ENCODE results near the gene ADH5.
A peak's percentile ranks its signal among the peaks of the same experiment; 100 is the strongest.

ADH5 gene

DNA sequence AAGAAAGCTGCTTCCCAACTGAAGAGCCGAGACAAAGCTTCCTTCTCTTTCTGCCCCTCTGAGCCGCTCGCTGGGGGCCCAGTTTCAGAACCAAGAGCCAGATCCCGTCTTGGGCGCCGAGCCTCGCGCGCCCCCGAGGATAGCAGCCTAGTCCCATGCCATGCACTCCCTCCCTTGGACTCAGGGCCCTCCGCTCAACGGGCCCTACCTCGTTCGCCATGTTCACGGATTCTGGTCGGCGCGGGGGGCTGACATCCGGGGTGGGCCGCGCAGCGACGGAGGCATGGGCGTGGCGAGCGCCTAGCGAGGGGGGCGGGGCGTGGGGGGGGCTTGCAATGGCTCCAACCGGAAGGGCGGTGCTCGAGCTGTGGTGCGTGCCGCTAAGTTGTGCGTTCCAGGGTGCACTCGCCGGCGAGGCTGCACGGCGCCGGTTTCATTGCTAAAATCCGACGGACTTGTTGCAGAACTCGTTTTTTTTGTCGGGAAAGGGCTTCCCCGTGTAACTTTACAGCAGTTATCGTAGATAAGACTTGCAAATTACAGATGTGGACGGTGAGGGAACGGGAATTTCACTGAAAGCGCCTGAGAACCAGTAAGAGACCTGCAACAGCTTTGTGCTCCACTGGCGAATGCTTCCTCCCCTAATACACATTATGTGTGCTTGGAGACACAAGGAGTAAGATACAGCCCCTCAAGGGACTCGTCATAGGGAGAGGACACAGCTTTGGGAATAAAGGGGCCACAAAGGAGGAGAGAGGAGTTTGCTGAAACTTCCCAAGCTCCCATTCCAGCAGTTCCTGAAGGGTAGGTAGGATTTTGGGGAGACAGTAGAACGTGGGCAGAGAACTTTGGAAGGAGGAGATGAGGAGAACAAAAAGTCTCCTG, at the start of gene ADH5:
TSS of gene ADH5 (minus strand) at position 308 of the 885 bp plus-strand sequence. CDS start at position 220, 88 bp downstream.
- Mint-ChIP-seq H3K4me1 (peaks cover 55% of the 10 kb centered on the region), H3K9me3 (peaks cover 20% of the 10 kb centered on the region), H3K36me3 (ENCODE audit: low read depth) (peaks cover 51% of the 10 kb centered on the region), H3K4me3 (peak within 1 kb of the TSS; percentile 96), H3K27me3 (ENCODE audit: low read depth, poor library complexity) (no peaks in the 10 kb centered on the region), H3K27ac (peak within 1 kb of the TSS; percentile 99)
- DNase-seq, result peak; percentile 86
- TF ChIP-seq, protein P1, sequence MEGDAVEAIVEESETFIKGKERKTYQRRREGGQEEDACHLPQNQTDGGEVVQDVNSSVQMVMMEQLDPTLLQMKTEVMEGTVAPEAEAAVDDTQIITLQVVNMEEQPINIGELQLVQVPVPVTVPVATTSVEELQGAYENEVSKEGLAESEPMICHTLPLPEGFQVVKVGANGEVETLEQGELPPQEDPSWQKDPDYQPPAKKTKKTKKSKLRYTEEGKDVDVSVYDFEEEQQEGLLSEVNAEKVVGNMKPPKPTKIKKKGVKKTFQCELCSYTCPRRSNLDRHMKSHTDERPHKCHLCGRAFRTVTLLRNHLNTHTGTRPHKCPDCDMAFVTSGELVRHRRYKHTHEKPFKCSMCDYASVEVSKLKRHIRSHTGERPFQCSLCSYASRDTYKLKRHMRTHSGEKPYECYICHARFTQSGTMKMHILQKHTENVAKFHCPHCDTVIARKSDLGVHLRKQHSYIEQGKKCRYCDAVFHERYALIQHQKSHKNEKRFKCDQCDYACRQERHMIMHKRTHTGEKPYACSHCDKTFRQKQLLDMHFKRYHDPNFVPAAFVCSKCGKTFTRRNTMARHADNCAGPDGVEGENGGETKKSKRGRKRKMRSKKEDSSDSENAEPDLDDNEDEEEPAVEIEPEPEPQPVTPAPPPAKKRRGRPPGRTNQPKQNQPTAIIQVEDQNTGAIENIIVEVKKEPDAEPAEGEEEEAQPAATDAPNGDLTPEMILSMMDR (IDR thresholded peaks at IDR 0.05), result no peak

DNA sequence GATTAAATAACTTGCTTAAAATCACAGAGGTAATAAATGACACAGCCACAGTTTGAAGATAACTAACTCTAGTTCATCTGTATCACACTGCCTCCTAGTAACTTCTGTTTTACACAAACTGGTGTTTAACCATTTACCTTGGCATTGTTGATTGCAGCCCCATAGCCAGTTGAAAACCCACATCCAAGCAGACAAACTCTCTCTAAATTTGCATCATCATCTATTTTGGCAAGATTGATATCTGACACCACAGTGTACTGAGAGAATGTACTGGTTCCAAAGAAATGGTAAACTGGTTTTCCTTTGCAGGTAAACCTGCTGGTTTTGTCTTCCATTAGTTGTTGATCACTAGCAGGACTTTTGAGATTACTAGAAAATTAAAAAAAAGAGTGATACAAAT, 47.7 kb upstream of the ADH5 start:
- TF ChIP-seq, protein P1 (IDR thresholded peaks at IDR 0.05), result no peak
- H3K27ac Mint-ChIP-seq, result no peak overlapping the region
- no peaks in the 10 kb centered on the region for H3K4me1 Mint-ChIP-seq
- no peak for DNase-seq
- no peaks in the 10 kb centered on the region for H3K9me3 Mint-ChIP-seq
- H3K4me3 Mint-ChIP-seq, result no peak overlapping the region
- H3K36me3 Mint-ChIP-seq (ENCODE audit: low read depth), result no peaks in the 10 kb centered on the region
- H3K27me3 Mint-ChIP-seq (ENCODE audit: low read depth, poor library complexity), result no peaks in the 10 kb centered on the region

DNA sequence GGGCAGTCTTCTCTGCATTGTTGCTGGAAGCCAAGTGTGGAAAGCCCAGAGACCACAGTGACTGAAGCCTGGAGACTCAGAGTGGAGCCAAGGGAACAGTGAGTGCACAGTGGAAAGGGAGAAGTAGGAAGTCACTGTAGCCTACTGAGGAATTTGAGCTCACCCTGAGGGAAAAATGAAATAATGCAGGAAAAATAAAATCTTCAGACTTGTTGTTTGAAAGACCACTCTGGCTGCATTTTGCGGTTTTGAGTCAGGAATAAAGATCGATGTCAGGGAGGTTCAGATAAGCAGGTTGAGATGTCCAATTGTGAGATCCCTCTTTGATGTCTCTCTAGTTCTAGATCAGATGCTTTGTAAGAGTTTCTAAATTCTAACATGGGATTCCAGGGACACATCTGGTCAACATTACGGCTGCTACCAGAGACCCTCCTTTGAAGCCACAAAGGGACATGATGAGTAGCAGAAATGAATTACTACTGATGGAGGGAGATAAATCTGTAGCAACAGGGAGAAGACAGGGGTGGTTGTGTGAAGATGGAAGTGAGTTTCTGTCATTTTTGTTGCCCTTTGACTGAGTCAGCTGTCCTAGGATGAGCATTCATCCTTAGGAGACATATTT, 47.1 kb upstream of the ADH5 start:
- no peak overlapping the region for H3K4me3 Mint-ChIP-seq
- no peak overlapping the region for H3K27ac Mint-ChIP-seq
- DNase-seq, result no peak
- H3K27me3 Mint-ChIP-seq (ENCODE audit: low read depth, poor library complexity), result no peaks in the 10 kb centered on the region
- no peaks in the 10 kb centered on the region for H3K4me1 Mint-ChIP-seq
- no peaks in the 10 kb centered on the region for H3K36me3 Mint-ChIP-seq (ENCODE audit: low read depth)
- TF ChIP-seq, protein P1 (IDR thresholded peaks at IDR 0.05), result no peak
- no peaks in the 10 kb centered on the region for H3K9me3 Mint-ChIP-seq

DNA sequence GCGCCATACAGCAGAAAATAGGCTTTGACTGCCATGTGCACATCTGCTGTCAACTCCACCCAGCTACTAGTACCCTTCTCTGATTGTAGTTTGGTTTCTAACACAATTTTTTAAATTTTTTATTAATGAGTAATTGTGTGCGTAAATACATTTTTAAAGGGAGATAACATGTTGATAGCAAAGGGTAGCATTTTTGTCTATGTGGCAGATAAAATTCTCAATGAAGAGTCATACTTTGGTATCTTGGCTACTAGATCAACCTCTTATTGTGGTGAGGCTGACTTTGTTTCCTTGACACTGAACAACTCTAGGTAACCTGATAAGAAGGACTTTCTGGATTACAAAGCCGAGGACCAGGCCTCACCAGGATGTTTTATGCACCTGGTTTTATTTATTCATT, 46.0 kb upstream of the ADH5 start:
- H3K4me3 Mint-ChIP-seq, result no peak overlapping the region
- H3K27ac Mint-ChIP-seq, result no peak overlapping the region
- H3K9me3 Mint-ChIP-seq, result peaks cover 4% of the 10 kb centered on the region
- H3K4me1 Mint-ChIP-seq, result no peaks in the 10 kb centered on the region
- DNase-seq, result no peak
- peaks cover 4% of the 10 kb centered on the region for H3K36me3 Mint-ChIP-seq (ENCODE audit: low read depth)
- no peaks in the 10 kb centered on the region for H3K27me3 Mint-ChIP-seq (ENCODE audit: low read depth, poor library complexity)
- TF ChIP-seq, protein P1 (IDR thresholded peaks at IDR 0.05), result no peak

DNA sequence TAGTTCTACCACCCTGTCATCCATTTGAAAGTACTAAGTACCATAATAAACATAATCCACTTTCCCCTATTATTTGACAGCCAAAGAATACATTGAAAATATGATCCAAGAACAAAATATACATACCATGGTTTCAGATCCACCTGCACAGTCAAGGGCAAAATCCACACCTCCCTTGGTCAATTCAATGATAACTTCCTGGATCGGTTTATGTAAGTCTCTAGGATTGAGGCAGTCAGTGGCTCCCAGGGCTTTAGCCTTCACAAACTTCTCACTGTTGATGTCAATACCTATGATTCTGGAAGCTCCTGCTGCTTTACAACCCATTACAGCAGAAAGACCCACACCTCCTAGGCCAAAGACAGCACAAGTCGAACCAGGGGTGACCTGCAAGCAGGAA, 42.8 kb upstream of the ADH5 start:
- Mint-ChIP-seq H3K27ac (no peak overlapping the region), H3K36me3 (ENCODE audit: low read depth) (peaks cover 7% of the 10 kb centered on the region), H3K4me3 (no peak overlapping the region)

More for the DNA sequence above, 42.8 kb upstream of the ADH5 start:
- TF ChIP-seq, protein P1 (IDR thresholded peaks at IDR 0.05), result no peak
- Mint-ChIP-seq H3K27me3 (ENCODE audit: low read depth, poor library complexity) (no peaks in the 10 kb centered on the region), H3K4me1 (no peaks in the 10 kb centered on the region), H3K9me3 (peaks cover 10% of the 10 kb centered on the region)
- no peak for DNase-seq

All from nephron progenitor cell (in vitro differentiated cells).